Ishikawa (cell line): ENCODE data around the gene PTPN7.

Experiments used
- CEBPB ChIP-seq: IDR thresholded peaks from 2 replicates; pipeline ENCODE4 v1.6.1; 2012
- CREB1 ChIP-seq: IDR thresholded peaks from 2 replicates; pipeline ENCODE4 v1.6.1; 2012; ENCODE audit warnings: low read depth
- EGR1 ChIP-seq: IDR thresholded peaks from 2 replicates; pipeline ENCODE4 v1.6.1; 2012
- EP300 ChIP-seq: IDR thresholded peaks from 2 replicates; pipeline ENCODE4 v1.6.1; 2012; ENCODE audit warnings: borderline replicate concordance
- FOXM1 ChIP-seq: IDR thresholded peaks from 2 replicates; pipeline ENCODE4 v1.6.1; 2012; ENCODE audit warnings: low read depth, borderline replicate concordance
- NFIC ChIP-seq: IDR thresholded peaks from 2 replicates; pipeline ENCODE4 v1.6.1; 2012
- RAD21 ChIP-seq: IDR thresholded peaks from 2 replicates; pipeline ENCODE4 v1.6.1; 2012; ENCODE audit warnings: low read depth
- TAF1 ChIP-seq: IDR thresholded peaks from 2 replicates; pipeline ENCODE4 v1.6.1; 2012; ENCODE audit warnings: low read depth, mild to moderate bottlenecking
- TCF12 ChIP-seq: IDR thresholded peaks from 2 replicates; pipeline ENCODE4 v1.6.1; 2012; ENCODE audit warnings: low read depth
- TEAD4 ChIP-seq: IDR thresholded peaks from 2 replicates; pipeline ENCODE4 v1.6.1; 2012
- YY1 ChIP-seq: IDR thresholded peaks from 2 replicates; pipeline ENCODE4 v1.6.1; 2012; ENCODE audit warnings: low read depth
- ZBTB7A ChIP-seq: IDR thresholded peaks from 2 replicates; pipeline ENCODE4 v1.6.1; 2012; ENCODE audit warnings: low read depth
- TF ChIP-seq, protein P1 (sequence below): IDR thresholded peaks from 2 replicates; pipeline ENCODE4 v1.6.1; 2012
- TF ChIP-seq, protein P2 (sequence below): IDR thresholded peaks from 2 replicates; pipeline ENCODE4 v1.6.1; 2012; ENCODE audit warnings: low read depth, mild to moderate bottlenecking
- TF ChIP-seq, protein P3 (sequence below): IDR thresholded peaks from 2 replicates; pipeline ENCODE4 v1.6.1; 2012

The PTPN7 gene

GRCh38 chr1:202164271-202165037 lies 4.1 kb upstream of the PTPN7 start:
- TF ChIP-seq NFIC (no peak), YY1 (no peak), FOXM1 (no peak), TCF12 (no peak), EP300 (no peak), CREB1 (no peak), TAF1 (no peak), TEAD4 (no peak), EGR1 (no peak), ZBTB7A (no peak), RAD21 (no peak)
- TF ChIP-seq, protein P1, sequence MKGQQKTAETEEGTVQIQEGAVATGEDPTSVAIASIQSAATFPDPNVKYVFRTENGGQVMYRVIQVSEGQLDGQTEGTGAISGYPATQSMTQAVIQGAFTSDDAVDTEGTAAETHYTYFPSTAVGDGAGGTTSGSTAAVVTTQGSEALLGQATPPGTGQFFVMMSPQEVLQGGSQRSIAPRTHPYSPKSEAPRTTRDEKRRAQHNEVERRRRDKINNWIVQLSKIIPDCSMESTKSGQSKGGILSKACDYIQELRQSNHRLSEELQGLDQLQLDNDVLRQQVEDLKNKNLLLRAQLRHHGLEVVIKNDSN: no peak
- TF ChIP-seq, protein P2, sequence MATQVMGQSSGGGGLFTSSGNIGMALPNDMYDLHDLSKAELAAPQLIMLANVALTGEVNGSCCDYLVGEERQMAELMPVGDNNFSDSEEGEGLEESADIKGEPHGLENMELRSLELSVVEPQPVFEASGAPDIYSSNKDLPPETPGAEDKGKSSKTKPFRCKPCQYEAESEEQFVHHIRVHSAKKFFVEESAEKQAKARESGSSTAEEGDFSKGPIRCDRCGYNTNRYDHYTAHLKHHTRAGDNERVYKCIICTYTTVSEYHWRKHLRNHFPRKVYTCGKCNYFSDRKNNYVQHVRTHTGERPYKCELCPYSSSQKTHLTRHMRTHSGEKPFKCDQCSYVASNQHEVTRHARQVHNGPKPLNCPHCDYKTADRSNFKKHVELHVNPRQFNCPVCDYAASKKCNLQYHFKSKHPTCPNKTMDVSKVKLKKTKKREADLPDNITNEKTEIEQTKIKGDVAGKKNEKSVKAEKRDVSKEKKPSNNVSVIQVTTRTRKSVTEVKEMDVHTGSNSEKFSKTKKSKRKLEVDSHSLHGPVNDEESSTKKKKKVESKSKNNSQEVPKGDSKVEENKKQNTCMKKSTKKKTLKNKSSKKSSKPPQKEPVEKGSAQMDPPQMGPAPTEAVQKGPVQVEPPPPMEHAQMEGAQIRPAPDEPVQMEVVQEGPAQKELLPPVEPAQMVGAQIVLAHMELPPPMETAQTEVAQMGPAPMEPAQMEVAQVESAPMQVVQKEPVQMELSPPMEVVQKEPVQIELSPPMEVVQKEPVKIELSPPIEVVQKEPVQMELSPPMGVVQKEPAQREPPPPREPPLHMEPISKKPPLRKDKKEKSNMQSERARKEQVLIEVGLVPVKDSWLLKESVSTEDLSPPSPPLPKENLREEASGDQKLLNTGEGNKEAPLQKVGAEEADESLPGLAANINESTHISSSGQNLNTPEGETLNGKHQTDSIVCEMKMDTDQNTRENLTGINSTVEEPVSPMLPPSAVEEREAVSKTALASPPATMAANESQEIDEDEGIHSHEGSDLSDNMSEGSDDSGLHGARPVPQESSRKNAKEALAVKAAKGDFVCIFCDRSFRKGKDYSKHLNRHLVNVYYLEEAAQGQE: no peak
- TF ChIP-seq, protein P3, sequence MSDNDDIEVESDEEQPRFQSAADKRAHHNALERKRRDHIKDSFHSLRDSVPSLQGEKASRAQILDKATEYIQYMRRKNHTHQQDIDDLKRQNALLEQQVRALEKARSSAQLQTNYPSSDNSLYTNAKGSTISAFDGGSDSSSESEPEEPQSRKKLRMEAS: no peak

GRCh38 chr1:202163281-202164270 lies 3.2 kb upstream of the PTPN7 start:
- TF ChIP-seq, protein P3: no peak
- no peak for TF ChIP-seq NFIC
- TF ChIP-seq EP300: no peak
- TF ChIP-seq, protein P1: no peak
- no peak for TF ChIP-seq RAD21
- no peak for TF ChIP-seq TCF12
- TF ChIP-seq FOXM1: no peak
- TF ChIP-seq ZBTB7A: no peak
- no peak for TF ChIP-seq EGR1
- TF ChIP-seq CREB1: no peak
- TF ChIP-seq TAF1: no peak
- TF ChIP-seq TEAD4: no peak
- TF ChIP-seq CEBPB: no peak
- TF ChIP-seq, protein P2: no peak

DNA sequence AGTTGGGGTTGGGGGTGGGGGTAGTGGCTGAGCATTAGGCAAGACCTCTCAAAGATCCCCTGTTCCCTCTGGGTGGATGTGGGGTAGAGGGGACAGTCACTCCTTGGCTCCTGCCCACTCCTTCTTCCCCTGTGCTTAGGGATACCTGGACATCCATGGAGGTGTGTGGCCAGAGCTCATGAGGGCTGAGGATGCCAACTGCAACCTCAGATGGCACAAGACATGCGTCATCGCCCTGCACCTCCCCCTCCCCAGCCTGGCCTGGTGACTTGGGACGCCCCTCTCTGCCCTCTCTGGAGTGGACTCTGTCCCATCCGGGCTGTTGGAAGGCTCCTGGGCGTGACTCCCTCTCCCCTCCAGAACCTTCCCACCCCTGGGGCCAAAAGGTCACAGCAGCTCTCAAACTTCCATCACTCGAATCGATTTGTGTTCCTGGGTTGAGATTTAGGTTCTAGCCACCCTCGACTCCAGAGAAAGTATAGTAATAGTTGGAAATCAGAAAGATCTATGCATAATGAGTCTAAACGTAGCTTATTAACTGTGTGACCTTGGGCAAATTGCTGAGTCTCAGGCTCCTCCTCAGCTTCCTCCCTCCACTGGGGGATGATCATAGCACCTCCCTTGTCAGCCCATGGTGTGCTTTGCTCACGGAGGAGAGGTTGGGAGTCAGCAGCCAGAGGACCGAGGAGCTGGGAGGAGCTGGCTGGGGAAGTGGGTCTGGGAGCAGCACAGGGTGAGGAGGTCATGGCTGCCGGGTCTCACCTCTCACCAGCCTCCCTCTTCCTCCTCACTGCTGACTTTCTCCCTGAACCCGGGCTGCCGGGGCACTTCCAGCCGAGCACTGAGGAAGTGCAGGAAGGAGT lies 2.2 kb upstream of the PTPN7 start:
- no peak for TF ChIP-seq TCF12
- TF ChIP-seq ZBTB7A: no peak
- TF ChIP-seq CEBPB: no peak
- TF ChIP-seq RAD21: no peak
- TF ChIP-seq FOXM1: no peak
- TF ChIP-seq CREB1: no peak
- TF ChIP-seq, protein P1: no peak
- no peak for TF ChIP-seq TAF1
- TF ChIP-seq YY1: no peak
- TF ChIP-seq, protein P2: no peak
- TF ChIP-seq NFIC: no peak
- TF ChIP-seq, protein P3: no peak
- no peak for TF ChIP-seq TEAD4
- no peak for TF ChIP-seq EP300
